Fibroblast of skin of scalp (primary cell): ENCODE data around the gene CASZ1.
A peak's percentile ranks its signal among the peaks of the same experiment; 100 is the strongest.

Experiments
- DNase-seq: peaks from one replicate; pipeline ENCODE4 v3.0.0-alpha.2; 2013

CASZ1 gene

GRCh38 chr1:10667861-10668761 is 128.3 kb downstream of the CASZ1 start:
- no peak for DNase-seq

- DNase-seq, result no peak
Observed at GRCh38 chr1:10665930-10666850, 130.3 kb downstream of the CASZ1 start.

- DNase-seq, result no peak
Observed at GRCh38 chr1:10665226-10665625, 131.2 kb downstream of the CASZ1 start.

DNA sequence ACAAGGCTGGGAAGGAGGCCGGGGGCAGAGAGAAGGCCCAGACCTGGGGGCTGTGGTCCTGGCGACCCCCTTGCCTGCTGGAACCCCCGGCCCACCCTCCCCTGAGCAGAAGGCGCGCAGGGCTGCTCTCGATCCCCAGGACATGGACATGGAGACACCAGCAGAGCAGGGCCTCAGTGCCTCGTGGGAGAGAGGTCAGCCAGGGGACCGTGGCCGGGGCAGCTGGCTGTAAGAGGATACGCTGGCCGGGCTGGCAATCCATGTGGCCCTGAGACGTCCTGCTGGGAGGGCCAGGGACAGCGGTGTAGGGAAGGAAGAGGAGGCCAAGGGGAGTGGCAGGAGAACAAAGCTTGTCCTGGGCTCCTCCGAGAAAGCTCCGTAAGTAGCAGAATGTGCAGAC is 132.2 kb downstream of the CASZ1 start:
- no peak for DNase-seq

DNA sequence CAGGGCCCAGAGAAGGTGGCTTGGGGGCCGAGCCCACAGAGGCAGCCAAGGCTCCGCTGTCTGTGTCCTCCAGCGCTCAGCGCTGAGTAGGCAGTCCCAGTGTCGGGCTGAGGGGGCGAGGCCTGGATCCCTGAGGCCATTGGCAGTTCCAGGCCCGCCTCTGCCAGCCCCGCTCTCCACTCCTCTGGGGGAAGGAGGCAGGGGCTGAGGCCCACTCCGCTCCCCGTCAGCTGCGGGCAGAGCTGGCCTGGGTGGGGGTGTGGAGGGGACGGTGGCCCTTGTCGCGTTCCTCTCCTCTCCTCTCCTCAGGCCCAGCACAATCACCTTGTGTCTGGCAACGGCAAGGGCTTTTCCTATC is 132.8 kb downstream of the CASZ1 start:
- peak; percentile 27 for DNase-seq

- DNase-seq, result no peak
Observed at GRCh38 chr1:10662824-10663677, 133.4 kb downstream of the CASZ1 start.

- DNase-seq, result no peak
Observed at GRCh38 chr1:10662090-10662688, 134.3 kb downstream of the CASZ1 start.

DNA sequence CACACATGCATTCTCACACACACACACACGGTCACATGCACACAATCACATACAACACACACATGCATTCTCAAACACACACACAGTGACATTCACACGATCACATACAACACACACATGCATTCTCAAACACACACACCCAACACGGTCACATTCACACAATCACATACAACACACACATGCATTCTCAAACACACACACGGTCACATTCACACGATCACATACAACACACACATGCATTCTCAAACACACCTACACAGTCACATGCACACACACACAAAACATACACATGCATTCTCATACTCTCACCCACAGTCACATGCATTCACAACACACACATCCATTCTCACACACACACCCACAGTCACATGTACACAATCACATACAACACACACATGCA is 135.0 kb downstream of the CASZ1 start:
- DNase-seq, result no peak

DNA sequence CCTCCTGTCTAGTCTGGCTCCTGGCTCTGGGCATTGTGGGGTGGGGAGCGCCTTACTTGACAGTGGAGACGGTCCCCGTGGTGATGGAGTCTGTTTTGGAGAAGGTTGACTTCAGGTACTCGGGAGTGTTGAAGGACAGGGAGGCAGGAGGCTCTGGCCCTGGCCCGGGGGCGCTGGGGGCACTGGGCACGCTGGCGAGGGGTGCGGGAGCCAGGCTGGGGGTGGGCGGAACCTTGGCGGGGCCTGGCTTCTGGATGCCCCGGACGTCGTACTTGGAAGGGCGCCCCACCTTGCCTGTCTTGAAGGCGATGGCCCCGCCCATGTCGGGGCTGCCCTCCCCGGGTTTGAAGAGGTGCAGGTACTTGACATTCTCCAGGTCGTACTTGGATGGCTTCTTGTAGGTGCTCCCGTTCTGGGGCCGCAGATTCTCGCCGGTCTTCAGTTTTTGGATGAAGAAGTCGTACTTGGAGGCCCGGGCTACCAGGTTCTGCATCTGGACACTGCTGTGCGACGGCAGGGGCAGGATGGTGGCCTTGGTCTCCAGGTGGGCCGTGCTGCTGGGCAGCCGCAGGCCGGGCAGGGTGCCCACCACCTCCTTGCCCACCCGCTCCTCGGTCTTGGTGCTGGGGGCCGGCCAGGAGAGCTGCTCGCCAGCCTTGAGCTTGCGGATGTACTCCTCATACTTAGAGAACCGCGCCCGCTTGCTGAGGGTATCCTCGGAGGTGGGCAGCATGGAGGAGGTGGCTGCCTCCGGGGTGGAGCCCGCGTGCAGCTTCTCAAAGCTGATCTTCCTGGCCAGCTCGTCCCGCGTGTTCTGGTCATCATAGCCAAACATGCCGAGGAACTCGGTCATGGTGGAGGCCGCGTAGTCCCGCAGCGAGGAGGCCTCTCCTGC is 136.6 kb downstream of the CASZ1 start:
- DNase-seq, result no peak

GRCh38 chr1:10659218-10659617 is 137.2 kb downstream of the CASZ1 start:
- DNase-seq, result no peak

GRCh38 chr1:10658396-10659066 is 137.9 kb downstream of the CASZ1 start:
- DNase-seq, result no peak

- no peak for DNase-seq
Observed at GRCh38 chr1:10657088-10657847, 139.2 kb downstream of the CASZ1 start.

GRCh38 chr1:10656431-10656830 is 140.0 kb downstream of the CASZ1 start:
- DNase-seq, result no peak

DNA sequence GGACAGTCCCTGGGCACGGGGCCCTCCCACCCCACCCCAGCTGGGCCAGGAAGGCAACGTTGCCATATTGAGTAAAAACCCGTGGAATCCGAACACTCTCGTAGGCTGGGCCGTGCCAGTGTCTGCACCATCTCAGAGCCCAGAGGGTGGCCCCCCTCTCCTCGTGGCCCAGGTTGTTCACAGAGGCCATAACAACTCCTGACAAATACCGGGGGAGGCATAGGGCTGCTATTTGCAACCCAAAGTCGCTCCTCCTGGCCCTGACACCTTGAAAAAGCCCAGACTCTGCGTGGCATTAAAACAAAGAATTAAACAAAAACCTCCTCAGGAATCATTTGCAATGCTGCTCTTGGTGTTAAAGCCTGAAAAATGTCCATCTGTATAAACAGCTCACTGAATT is 141.4 kb downstream of the CASZ1 start:
- DNase-seq, result no peak

- no peak for DNase-seq
Observed at GRCh38 chr1:10653370-10654125, 142.9 kb downstream of the CASZ1 start.

- no peak for DNase-seq
Observed at GRCh38 chr1:10652626-10653025, 143.8 kb downstream of the CASZ1 start.

DNA sequence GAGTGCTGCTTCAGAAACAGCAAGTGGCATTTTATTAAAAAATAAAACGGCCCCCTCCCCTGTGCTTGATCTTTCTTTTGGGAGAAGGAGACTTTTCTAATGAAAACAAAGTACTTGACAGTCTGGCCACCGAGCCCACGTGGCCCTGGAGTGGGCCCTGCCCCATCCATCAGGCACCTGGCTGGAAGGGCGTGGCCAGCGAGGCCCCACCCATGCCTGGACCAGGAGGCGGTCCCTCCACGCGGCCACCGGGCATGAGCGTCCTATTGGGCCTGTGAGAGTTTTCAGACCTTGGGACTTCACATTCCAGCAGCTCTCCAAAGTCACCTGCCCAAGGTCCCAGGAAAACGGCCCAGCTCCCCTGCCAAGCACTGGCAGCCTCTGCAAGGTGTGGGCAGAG is 144.7 kb downstream of the CASZ1 start:
- no peak for DNase-seq

DNA sequence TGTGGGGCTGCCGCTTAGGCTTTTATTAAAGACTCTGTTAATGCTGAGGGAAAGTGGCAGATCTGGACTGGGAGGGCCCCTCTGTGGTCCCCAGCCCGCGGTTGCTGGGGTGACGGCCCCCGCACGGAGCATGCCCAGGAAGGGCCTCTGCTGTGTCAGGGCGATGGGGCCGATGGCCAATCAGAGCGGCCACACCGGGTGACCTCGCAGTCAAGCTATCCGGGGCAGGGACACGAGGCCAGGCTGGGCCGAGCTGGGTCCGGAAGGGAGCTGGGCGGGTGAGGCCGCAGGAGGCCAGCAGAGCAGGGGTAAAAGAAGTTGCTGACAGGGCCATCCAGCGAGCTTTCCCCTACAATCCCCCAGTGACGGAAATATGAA is 145.1 kb downstream of the CASZ1 start:
- peak; percentile 17 for DNase-seq
